GM23338 (cell line): ENCODE results near the gene PAMR1. TPM values are rescaled to one million over a fixed set of nuclear protein-coding genes. Genes with fewer than 3 reads are reported as not detected.
A peak's percentile ranks its signal among the peaks of the same experiment; 100 is the strongest.

Experiments
- ATAC-seq: fragments of 200-7000 bp; cut with Tn5 transposase; 3 replicates; pipeline ENCODE4 v1.9.1; 2020
- DNase-seq: peaks from one replicate; pipeline ENCODE4 v3.0.0-alpha.2; 2015; ENCODE audit warnings: low spot score
- H2AFZ ChIP-seq: fragments of 200-600 bp; sonication (generic); 2 replicates; pipeline ENCODE4 v1.8.0; 2016; ENCODE audit warnings: antibody characterized with exemption, mild to moderate bottlenecking, moderate library complexity
- H3F3A ChIP-seq: fragments of 200-600 bp; sonication (generic); replicated peaks from 2 replicates; pipeline ENCODE4 v1.8.0; 2017; ENCODE audit warnings: antibody characterized with exemption, mixed run types, low read depth
- H3K27ac ChIP-seq: fragments of 200-600 bp; sonication (generic); 2 replicates; pipeline ENCODE4 v1.6.1; 2016; ENCODE audit warnings: low read depth
- H3K27me3 ChIP-seq: fragments of 200-600 bp; sonication (generic); 2 replicates; pipeline ENCODE4 v1.8.0; 2016; ENCODE audit warnings: mild to moderate bottlenecking, mixed run types, moderate library complexity; ENCODE audit not compliant: insufficient read depth
- H3K36me3 ChIP-seq: fragments of 200-600 bp; sonication (generic); 2 replicates; pipeline ENCODE4 v1.8.0; 2016; ENCODE audit warnings: mild to moderate bottlenecking; ENCODE audit not compliant: insufficient read depth
- H3K4me1 ChIP-seq: fragments of 200-600 bp; sonication (generic); 2 replicates; pipeline ENCODE4 v1.8.0; 2016; ENCODE audit warnings: mild to moderate bottlenecking, moderate library complexity; ENCODE audit not compliant: insufficient read depth
- H3K4me2 ChIP-seq: fragments of 200-600 bp; sonication (generic); 2 replicates; pipeline ENCODE4 v1.7.1; 2017; ENCODE audit warnings: mixed run types
- H3K4me3 ChIP-seq: fragments of 200-600 bp; sonication (generic); 2 replicates; pipeline ENCODE4 v1.6.1; 2016; ENCODE audit warnings: mixed run types
- H3K79me2 ChIP-seq: fragments of 200-600 bp; sonication (generic); replicated peaks from 2 replicates; pipeline ENCODE4 v1.8.0; 2017; ENCODE audit warnings: mild to moderate bottlenecking; ENCODE audit not compliant: insufficient read depth
- H3K9me2 ChIP-seq: fragments of 200-600 bp; sonication (generic); 2 replicates; pipeline ENCODE4 v1.8.0; 2017; ENCODE audit not compliant: insufficient read depth
- H4K20me1 ChIP-seq: fragments of 200-600 bp; sonication (generic); replicated peaks from 2 replicates; pipeline ENCODE4 v1.8.0; 2017; ENCODE audit warnings: mild to moderate bottlenecking; ENCODE audit not compliant: insufficient read depth
- H3K27ac Mint-ChIP-seq: 2 replicates; pipeline ENCODE4 v1.8.0; 2020; ENCODE audit warnings: inconsistent platforms, mild to moderate bottlenecking, moderate library complexity, mixed read lengths
- H3K27me3 Mint-ChIP-seq: 3 replicates; pipeline ENCODE4 v1.8.0; 2022; ENCODE audit warnings: low read depth, mild to moderate bottlenecking, moderate library complexity, mixed read lengths, inconsistent platforms; ENCODE audit not compliant: insufficient read depth, poor library complexity
- H3K36me3 Mint-ChIP-seq: 3 replicates; pipeline ENCODE4 v1.8.0; 2021; ENCODE audit warnings: low read depth, mild to moderate bottlenecking, inconsistent platforms, moderate library complexity, mixed read lengths
- H3K4me1 Mint-ChIP-seq: 3 replicates; pipeline ENCODE4 v1.8.0; 2020; ENCODE audit warnings: mild to moderate bottlenecking, inconsistent platforms, mixed read lengths
- H3K4me3 Mint-ChIP-seq: 3 replicates; pipeline ENCODE4 v1.8.0; 2021; ENCODE audit warnings: moderate library complexity, mild to moderate bottlenecking, inconsistent platforms, mixed read lengths
- H3K9me3 Mint-ChIP-seq: 3 replicates; pipeline ENCODE4 v1.8.0; 2020; ENCODE audit warnings: moderate library complexity, mild to moderate bottlenecking, inconsistent platforms, mixed read lengths
- CREB1 ChIP-seq: fragments of 250-450 bp; sonication (Bioruptor Pico); IDR thresholded peaks from 2 replicates; pipeline ENCODE4 v1.5.0; 2020; ENCODE audit warnings: low read depth, mild to moderate bottlenecking, moderate library complexity
- CTCF ChIP-seq, 2 experiments: fragments of 200-600 bp in 1 of 2; sonication (generic) in 1 of 2; conservative IDR thresholded peaks; 2 replicates each; pipeline versions ENCODE4 v1.5.1 to v1.6.1; 2016 to 2017; ENCODE audit warnings: antibody characterized with exemption in 2 of 2, low read depth in 2 of 2, mild to moderate bottlenecking in 2 of 2, moderate library complexity in 1 of 2
- ETS1 ChIP-seq: IDR thresholded peaks from 2 replicates; pipeline ENCODE4 v1.6.1; 2016; ENCODE audit warnings: antibody characterized with exemption
- EZH2 ChIP-seq: fragments of 200-600 bp; sonication (generic); IDR thresholded peaks from one replicate; pipeline ENCODE4 v1.8.0; 2017; ENCODE audit warnings: antibody characterized with exemption, mild to moderate bottlenecking, low read depth; ENCODE audit not compliant: unreplicated experiment
- EZH2phosphoT487 ChIP-seq: fragments of 200-600 bp; sonication (generic); IDR thresholded peaks from one replicate; pipeline ENCODE4 v1.8.1; 2018; ENCODE audit warnings: antibody characterized with exemption; ENCODE audit not compliant: unreplicated experiment
- JUNB ChIP-seq: IDR thresholded peaks from one replicate; pipeline ENCODE4 v1.6.1; 2016; ENCODE audit warnings: antibody characterized with exemption; ENCODE audit not compliant: unreplicated experiment
- POLR2AphosphoS5 ChIP-seq: IDR thresholded peaks from 2 replicates; pipeline ENCODE4 v1.6.1; 2016; ENCODE audit warnings: antibody characterized with exemption, low read depth
- ZNF114 ChIP-seq: fragments of 250-450 bp; sonication (Bioruptor Pico); IDR thresholded peaks from 2 replicates; pipeline ENCODE4 v1.5.0; 2020; ENCODE audit warnings: mild to moderate bottlenecking, moderate library complexity
- ZNF462 ChIP-seq: fragments of 250-450 bp; sonication (Bioruptor Pico); IDR thresholded peaks from 2 replicates; pipeline ENCODE4 v1.5.0; 2020; ENCODE audit warnings: mild to moderate bottlenecking, moderate library complexity
- polyA plus RNA-seq: library from polyadenylated mRNA; unstranded; fragments of >200 nt; fragmentation: Nextera tagmentation; extraction: Ambion mirVana; gene quantifications from 2 replicates; pipeline ENCODE4 v1.2.1, GENCODE V29; 2016
- total RNA-seq: library from RNA; depleted of rRNA; stranded (reverse); fragments of >200 nt; shearing (Covaris generic); gene quantifications from 2 replicates; pipeline ENCODE4 v1.2.3, GENCODE V29; 2014

PAMR1 gene
- total and polyA plus RNA-seq, 2 experiments from 2014 or later: 1.6 to 3.1 TPM

- Histone ChIP-seq H4K20me1 (no peaks in the 10 kb centered on the region), H3K27me3 (no peaks in the 10 kb centered on the region), H3K9me2 (no peaks in the 10 kb centered on the region), H3K27ac (no peak overlapping the region), H3K4me1 (peaks cover 6% of the 10 kb centered on the region; the same call in 1 of the 2 replicates), H3K4me3 (no peak overlapping the region), H3F3A (no peaks in the 10 kb centered on the region), H2AFZ (no peak overlapping the region), H3K79me2 (no peaks in the 10 kb centered on the region), H3K4me2 (no peak overlapping the region), H3K36me3 (no peaks in the 10 kb centered on the region)
- DNase-seq: no peak
- no peak for ATAC-seq
- TF ChIP-seq ETS1 (no peak), JUNB (no peak), CTCF (conservative IDR thresholded peaks at IDR 0.05; ENCODE audit: low read depth in 2 of 2) (peak; percentile 3 to 50; a peak in 2 of 4 replicates), POLR2AphosphoS5 (no peak), ZNF114 (CRISPR knock-in tag) (no peak)
- Mint-ChIP-seq H3K9me3 (no peaks in the 10 kb centered on the region), H3K4me1 (peaks cover 8% of the 10 kb centered on the region), H3K36me3 (no peaks in the 10 kb centered on the region), H3K27ac (no peak overlapping the region), H3K4me3 (no peak overlapping the region), H3K27me3 (no peaks in the 10 kb centered on the region)
Measured at GRCh38 chr11:35461917-35462538, 63.4 kb downstream of the PAMR1 start.

GRCh38 chr11:35459489-35459888, 65.9 kb downstream of the PAMR1 start:
- H3K4me3 ChIP-seq: no peak overlapping the region
- no peaks in the 10 kb centered on the region for H3K27me3 ChIP-seq
- H3K4me2 ChIP-seq: no peak overlapping the region
- H3K4me1 Mint-ChIP-seq: peaks cover 5% of the 10 kb centered on the region; the same call in 2 of the 3 replicates
- no peak for ATAC-seq
- H3K79me2 ChIP-seq: no peaks in the 10 kb centered on the region
- H3K27ac ChIP-seq: no peak overlapping the region
- H3K9me2 ChIP-seq: no peaks in the 10 kb centered on the region
- H3K4me1 ChIP-seq: peaks cover 6% of the 10 kb centered on the region; the same call in 1 of the 2 replicates
- no peak overlapping the region for H2AFZ ChIP-seq
- H3F3A ChIP-seq: no peaks in the 10 kb centered on the region
- H3K27me3 Mint-ChIP-seq: no peaks in the 10 kb centered on the region
- no peaks in the 10 kb centered on the region for H3K36me3 Mint-ChIP-seq
- no peaks in the 10 kb centered on the region for H4K20me1 ChIP-seq
- no peaks in the 10 kb centered on the region for H3K9me3 Mint-ChIP-seq
- TF ChIP-seq ZNF462 (CRISPR knock-in tag) (no peak), EZH2 (no peak), CREB1 (CRISPR knock-in tag) (no peak), EZH2phosphoT487 (no peak), CTCF (conservative IDR thresholded peaks at IDR 0.05; ENCODE audit: low read depth in 2 of 2) (no peak)
- no peaks in the 10 kb centered on the region for H3K36me3 ChIP-seq
- DNase-seq: no peak
- H3K27ac Mint-ChIP-seq: no peak overlapping the region
- no peak overlapping the region for H3K4me3 Mint-ChIP-seq
